Ishikawa (cell line): ENCODE data around the gene KCNN2.

Experiments used
- CEBPB ChIP-seq: IDR thresholded peaks from 2 replicates; pipeline ENCODE4 v1.6.1; 2012
- CREB1 ChIP-seq: IDR thresholded peaks from 2 replicates; pipeline ENCODE4 v1.6.1; 2012; ENCODE audit warnings: low read depth
- EGR1 ChIP-seq: IDR thresholded peaks from 2 replicates; pipeline ENCODE4 v1.6.1; 2012
- EP300 ChIP-seq: IDR thresholded peaks from 2 replicates; pipeline ENCODE4 v1.6.1; 2012; ENCODE audit warnings: borderline replicate concordance
- FOXM1 ChIP-seq: IDR thresholded peaks from 2 replicates; pipeline ENCODE4 v1.6.1; 2012; ENCODE audit warnings: low read depth, borderline replicate concordance
- NFIC ChIP-seq: IDR thresholded peaks from 2 replicates; pipeline ENCODE4 v1.6.1; 2012
- RAD21 ChIP-seq: IDR thresholded peaks from 2 replicates; pipeline ENCODE4 v1.6.1; 2012; ENCODE audit warnings: low read depth
- REST ChIP-seq: IDR thresholded peaks from 2 replicates; pipeline ENCODE4 v1.6.1; 2012; ENCODE audit warnings: low read depth, mild to moderate bottlenecking
- TAF1 ChIP-seq: IDR thresholded peaks from 2 replicates; pipeline ENCODE4 v1.6.1; 2012; ENCODE audit warnings: low read depth, mild to moderate bottlenecking
- TCF12 ChIP-seq: IDR thresholded peaks from 2 replicates; pipeline ENCODE4 v1.6.1; 2012; ENCODE audit warnings: low read depth
- TEAD4 ChIP-seq: IDR thresholded peaks from 2 replicates; pipeline ENCODE4 v1.6.1; 2012
- YY1 ChIP-seq: IDR thresholded peaks from 2 replicates; pipeline ENCODE4 v1.6.1; 2012; ENCODE audit warnings: low read depth
- ZBTB7A ChIP-seq: IDR thresholded peaks from 2 replicates; pipeline ENCODE4 v1.6.1; 2012; ENCODE audit warnings: low read depth
- TF ChIP-seq, protein P1 (sequence below): IDR thresholded peaks from 2 replicates; pipeline ENCODE4 v1.6.1; 2012
- TF ChIP-seq, protein P2 (sequence below): IDR thresholded peaks from 2 replicates; pipeline ENCODE4 v1.6.1; 2012

Gene KCNN2

GRCh38 chr5:114391321-114391720 is 29.5 kb downstream of the KCNN2 start:
- TF ChIP-seq CEBPB = no peak
- TF ChIP-seq, protein P1, sequence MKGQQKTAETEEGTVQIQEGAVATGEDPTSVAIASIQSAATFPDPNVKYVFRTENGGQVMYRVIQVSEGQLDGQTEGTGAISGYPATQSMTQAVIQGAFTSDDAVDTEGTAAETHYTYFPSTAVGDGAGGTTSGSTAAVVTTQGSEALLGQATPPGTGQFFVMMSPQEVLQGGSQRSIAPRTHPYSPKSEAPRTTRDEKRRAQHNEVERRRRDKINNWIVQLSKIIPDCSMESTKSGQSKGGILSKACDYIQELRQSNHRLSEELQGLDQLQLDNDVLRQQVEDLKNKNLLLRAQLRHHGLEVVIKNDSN = no peak

DNA sequence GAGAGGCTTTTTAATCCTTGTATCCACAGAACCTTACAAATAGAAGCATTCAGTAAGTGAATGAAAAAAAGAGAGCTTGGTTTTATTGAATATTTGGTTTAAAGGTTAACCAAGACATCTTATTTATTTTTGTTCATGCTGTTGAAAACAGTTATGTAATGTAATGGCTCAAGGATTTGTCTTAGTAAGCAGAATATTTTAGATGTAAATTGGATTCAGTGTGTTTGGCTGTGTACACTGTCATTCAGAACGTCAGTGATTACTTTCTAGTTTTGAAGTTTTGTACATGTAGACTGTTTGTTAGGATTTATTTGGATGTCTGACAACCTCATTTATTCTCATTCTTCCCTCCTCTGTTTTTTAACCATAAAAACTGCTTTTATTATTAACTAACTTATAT is 31.3 kb downstream of the KCNN2 start:
- TF ChIP-seq EP300 = no peak
- TF ChIP-seq REST = no peak
- TF ChIP-seq FOXM1 = no peak
- TF ChIP-seq TEAD4 = no peak
- TF ChIP-seq ZBTB7A = no peak
- TF ChIP-seq, protein P2, sequence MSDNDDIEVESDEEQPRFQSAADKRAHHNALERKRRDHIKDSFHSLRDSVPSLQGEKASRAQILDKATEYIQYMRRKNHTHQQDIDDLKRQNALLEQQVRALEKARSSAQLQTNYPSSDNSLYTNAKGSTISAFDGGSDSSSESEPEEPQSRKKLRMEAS = no peak
- TF ChIP-seq, protein P1 = no peak
- TF ChIP-seq TAF1 = no peak
- TF ChIP-seq CREB1 = no peak
- TF ChIP-seq NFIC = no peak
- no peak for TF ChIP-seq YY1
- no peak for TF ChIP-seq CEBPB
- no peak for TF ChIP-seq TCF12
- no peak for TF ChIP-seq EGR1
- no peak for TF ChIP-seq RAD21

DNA sequence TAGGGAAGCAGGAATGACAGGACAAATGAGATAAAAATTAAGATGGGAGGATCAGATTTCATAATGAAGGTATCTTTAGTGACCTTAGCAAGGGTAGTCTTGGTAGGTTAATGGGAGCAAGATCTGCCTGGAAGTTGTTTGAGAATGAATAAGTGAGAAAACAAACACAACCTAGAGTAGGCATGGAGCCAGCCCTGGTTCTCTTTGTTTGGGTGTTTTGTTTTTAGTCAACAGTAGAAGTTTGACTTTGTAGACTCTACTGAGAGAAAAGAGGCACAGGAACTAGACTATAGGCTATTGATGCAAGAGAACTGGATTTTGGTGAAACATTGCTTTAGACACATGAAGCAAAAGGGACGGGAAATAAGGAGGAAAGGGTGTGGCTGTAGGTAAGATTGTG is 40.3 kb downstream of the KCNN2 start:
- TF ChIP-seq FOXM1 = no peak
- no peak for TF ChIP-seq RAD21
- no peak for TF ChIP-seq CEBPB
- TF ChIP-seq EGR1 = no peak
- TF ChIP-seq NFIC = no peak
- TF ChIP-seq EP300 = no peak

DNA sequence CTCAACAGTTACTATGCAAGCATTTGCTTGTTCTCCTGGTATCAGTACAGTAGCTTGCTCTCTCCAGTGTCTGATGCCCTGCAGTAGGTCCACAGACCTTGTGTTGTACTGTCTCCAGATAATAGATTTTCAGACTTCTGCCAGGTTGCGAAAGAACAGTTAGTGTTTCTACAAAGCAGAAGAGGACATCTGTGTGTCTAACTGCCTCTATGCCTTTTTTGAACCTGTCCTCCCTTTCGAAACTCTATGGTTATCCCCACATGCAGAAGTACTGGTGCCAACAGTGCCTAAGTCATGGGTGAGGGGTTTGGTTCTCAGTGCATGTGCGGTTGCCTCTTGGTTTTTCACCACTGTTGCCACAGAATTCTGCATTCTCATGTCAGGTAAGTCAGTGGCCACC is 45.9 kb downstream of the KCNN2 start:
- TF ChIP-seq REST = no peak
- no peak for TF ChIP-seq TEAD4
- no peak for TF ChIP-seq ZBTB7A
- TF ChIP-seq EP300 = no peak

DNA sequence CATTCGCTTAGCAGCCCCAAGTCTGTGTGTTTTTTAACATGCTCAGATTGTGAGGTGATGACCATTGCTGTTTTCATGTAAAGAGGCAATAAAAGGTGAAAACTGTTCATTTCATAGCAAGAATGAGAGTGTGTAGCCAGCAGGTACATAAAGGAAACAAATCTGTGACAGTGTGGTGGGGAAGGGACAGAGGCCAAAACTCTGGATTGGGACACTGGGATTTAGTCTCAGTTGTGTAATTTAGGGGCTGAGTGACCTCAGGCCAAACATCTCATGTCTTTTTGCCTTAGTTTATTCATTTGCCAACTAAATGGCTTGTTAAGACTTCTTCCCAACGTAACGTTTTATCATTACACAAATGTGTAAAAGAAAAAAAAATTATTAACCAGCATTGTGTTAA is 47.0 kb downstream of the KCNN2 start:
- no peak for TF ChIP-seq EGR1
- TF ChIP-seq FOXM1 = no peak
- no peak for TF ChIP-seq ZBTB7A

GRCh38 chr5:114411380-114411931 is 49.6 kb downstream of the KCNN2 start:
- TF ChIP-seq TEAD4 = no peak
- TF ChIP-seq TAF1 = no peak
- TF ChIP-seq, protein P1 = no peak
- TF ChIP-seq CEBPB = no peak
- no peak for TF ChIP-seq ZBTB7A
- TF ChIP-seq EGR1 = no peak
- TF ChIP-seq CREB1 = no peak
- no peak for TF ChIP-seq EP300
- TF ChIP-seq, protein P2 = no peak
- TF ChIP-seq YY1 = no peak
- no peak for TF ChIP-seq REST
- no peak for TF ChIP-seq TCF12
- TF ChIP-seq FOXM1 = no peak
- TF ChIP-seq NFIC = no peak
- no peak for TF ChIP-seq RAD21
